IMR-90 (cell line): Measurements from ENCODE around the gene TCP1.

Experiments used
- BHLHE40 ChIP-seq: fragments of 150-350 bp; IDR thresholded peaks from 2 replicates; pipeline ENCODE4 v1.6.1; 2016; ENCODE audit warnings: mild to moderate bottlenecking, low read depth, low read length
- CEBPB ChIP-seq: IDR thresholded peaks from 2 replicates; pipeline ENCODE4 v1.6.1; 2012; ENCODE audit warnings: low read depth, low read length, improper control_type of control experiment
- CHD1 ChIP-seq: IDR thresholded peaks from 2 replicates; pipeline ENCODE4 v1.6.1; 2012; ENCODE audit warnings: low read depth, low read length, improper control_type of control experiment
- CTCF ChIP-seq: conservative IDR thresholded peaks from 2 replicates; pipeline ENCODE4 v1.5.1; 2012; ENCODE audit warnings: mild to moderate bottlenecking, low read depth, low read length, improper control_type of control experiment
- MAZ ChIP-seq: IDR thresholded peaks from 2 replicates; pipeline ENCODE4 v1.6.1; 2012; ENCODE audit warnings: low read depth, mild to moderate bottlenecking, low read length, improper control_type of control experiment, moderate library complexity, borderline replicate concordance
- MXI1 ChIP-seq: IDR thresholded peaks from 2 replicates; pipeline ENCODE4 v1.6.1; 2012; ENCODE audit warnings: low read depth, mild to moderate bottlenecking, low read length, moderate library complexity, borderline replicate concordance
- POLR2A ChIP-seq: IDR thresholded peaks from 2 replicates; pipeline ENCODE4 v1.6.1; 2012; ENCODE audit warnings: mild to moderate bottlenecking, low read depth, low read length
- RAD21 ChIP-seq: IDR thresholded peaks from 2 replicates; pipeline ENCODE4 v1.6.1; 2012; ENCODE audit warnings: low read length, improper control_type of control experiment
- RCOR1 ChIP-seq: IDR thresholded peaks from 2 replicates; pipeline ENCODE4 v1.6.1; 2012; ENCODE audit warnings: mild to moderate bottlenecking, low read length, improper control_type of control experiment; ENCODE audit not compliant: insufficient replicate concordance
- SMC3 ChIP-seq: fragments of 150-350 bp; IDR thresholded peaks from 2 replicates; pipeline ENCODE4 v1.6.1; 2016; ENCODE audit warnings: low read depth, mild to moderate bottlenecking, antibody characterized with exemption, low read length, moderate library complexity

DNA sequence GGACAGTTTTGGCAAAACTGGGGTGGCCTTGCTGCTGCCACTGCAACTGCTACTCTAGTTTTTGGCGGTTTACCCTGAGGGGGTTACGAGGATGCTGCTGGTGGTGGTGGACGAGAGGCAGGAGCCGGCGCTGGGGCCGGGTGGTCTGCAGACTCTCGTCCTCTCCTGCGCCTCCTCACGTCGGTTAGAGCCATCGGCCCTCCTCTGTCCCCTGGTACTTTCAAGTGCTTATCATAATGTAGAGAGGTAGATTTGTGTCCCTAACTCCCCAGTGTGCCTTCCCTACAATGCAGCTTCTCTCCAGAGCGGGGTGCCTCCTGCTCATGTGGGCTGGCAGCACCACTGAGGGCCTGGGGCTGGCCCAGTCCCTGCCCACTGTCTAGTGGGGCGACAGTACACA is 36.6 kb upstream of the TCP1 start:
- TF ChIP-seq CTCF (no peak), CEBPB (no peak), RAD21 (no peak), POLR2A (no peak), MAZ (no peak), MXI1 (no peak), SMC3 (no peak), BHLHE40 (no peak), RCOR1 (no peak), CHD1 (no peak)
